SK-N-SH (cell line): Measurements from ENCODE around the gene DBH.

Experiments used
- CTCF ChIP-seq: fragments of 200-600 bp; sonication (generic); IDR thresholded peaks from 2 replicates; pipeline ENCODE4 v1.6.1; 2017; ENCODE audit warnings: antibody characterized with exemption, mild to moderate bottlenecking, moderate library complexity
- EZH2phosphoT487 ChIP-seq: fragments of 200-600 bp; sonication (generic); IDR thresholded peaks from 2 replicates; pipeline ENCODE4 v1.6.1; 2017; ENCODE audit warnings: low read depth, mixed run types, mild to moderate bottlenecking, antibody characterized with exemption, moderate library complexity, borderline replicate concordance
- FOSL2 ChIP-seq: IDR thresholded peaks from 2 replicates; pipeline ENCODE4 v1.4.0; 2012; ENCODE audit warnings: low read depth, mild to moderate bottlenecking, moderate library complexity, borderline replicate concordance
- MAX ChIP-seq: IDR thresholded peaks from 2 replicates; pipeline ENCODE4 v1.4.0; 2012; ENCODE audit warnings: low read depth
- POLR2AphosphoS5 ChIP-seq: IDR thresholded peaks from 2 replicates; pipeline ENCODE4 v1.6.1; 2012; ENCODE audit warnings: low read depth, low read length
- RAD21 ChIP-seq: IDR thresholded peaks from 2 replicates; pipeline ENCODE4 v1.6.1; 2012; ENCODE audit warnings: mild to moderate bottlenecking, low read length
- RFX5 ChIP-seq: IDR thresholded peaks from 2 replicates; pipeline ENCODE4 v1.6.1; 2012; ENCODE audit warnings: mild to moderate bottlenecking, improper control_type of control experiment, low read length
- TAF1 ChIP-seq: IDR thresholded peaks from 2 replicates; pipeline ENCODE4 v1.6.1; 2012; ENCODE audit warnings: low read depth, mild to moderate bottlenecking, low read length, moderate library complexity, borderline replicate concordance
- ZBTB33 ChIP-seq: IDR thresholded peaks from 2 replicates; pipeline ENCODE4 v1.4.0; 2012; ENCODE audit warnings: low read depth, borderline replicate concordance

GRCh38 chr9:133589454-133590227, 46.5 kb upstream of the DBH start:
- no peak for TF ChIP-seq RAD21
- TF ChIP-seq CTCF = peak; percentile 49
- TF ChIP-seq RFX5 = no peak
- no peak for TF ChIP-seq FOSL2
- no peak for TF ChIP-seq MAX
- no peak for TF ChIP-seq EZH2phosphoT487
- no peak for TF ChIP-seq ZBTB33
- no peak for TF ChIP-seq TAF1
- TF ChIP-seq POLR2AphosphoS5 = no peak
